ENCODE measurements around the gene NIT1.
A peak's percentile ranks its signal among the peaks of the same experiment; 100 is the strongest.

Gene NIT1, protein sequence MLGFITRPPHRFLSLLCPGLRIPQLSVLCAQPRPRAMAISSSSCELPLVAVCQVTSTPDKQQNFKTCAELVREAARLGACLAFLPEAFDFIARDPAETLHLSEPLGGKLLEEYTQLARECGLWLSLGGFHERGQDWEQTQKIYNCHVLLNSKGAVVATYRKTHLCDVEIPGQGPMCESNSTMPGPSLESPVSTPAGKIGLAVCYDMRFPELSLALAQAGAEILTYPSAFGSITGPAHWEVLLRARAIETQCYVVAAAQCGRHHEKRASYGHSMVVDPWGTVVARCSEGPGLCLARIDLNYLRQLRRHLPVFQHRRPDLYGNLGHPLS

DNA sequence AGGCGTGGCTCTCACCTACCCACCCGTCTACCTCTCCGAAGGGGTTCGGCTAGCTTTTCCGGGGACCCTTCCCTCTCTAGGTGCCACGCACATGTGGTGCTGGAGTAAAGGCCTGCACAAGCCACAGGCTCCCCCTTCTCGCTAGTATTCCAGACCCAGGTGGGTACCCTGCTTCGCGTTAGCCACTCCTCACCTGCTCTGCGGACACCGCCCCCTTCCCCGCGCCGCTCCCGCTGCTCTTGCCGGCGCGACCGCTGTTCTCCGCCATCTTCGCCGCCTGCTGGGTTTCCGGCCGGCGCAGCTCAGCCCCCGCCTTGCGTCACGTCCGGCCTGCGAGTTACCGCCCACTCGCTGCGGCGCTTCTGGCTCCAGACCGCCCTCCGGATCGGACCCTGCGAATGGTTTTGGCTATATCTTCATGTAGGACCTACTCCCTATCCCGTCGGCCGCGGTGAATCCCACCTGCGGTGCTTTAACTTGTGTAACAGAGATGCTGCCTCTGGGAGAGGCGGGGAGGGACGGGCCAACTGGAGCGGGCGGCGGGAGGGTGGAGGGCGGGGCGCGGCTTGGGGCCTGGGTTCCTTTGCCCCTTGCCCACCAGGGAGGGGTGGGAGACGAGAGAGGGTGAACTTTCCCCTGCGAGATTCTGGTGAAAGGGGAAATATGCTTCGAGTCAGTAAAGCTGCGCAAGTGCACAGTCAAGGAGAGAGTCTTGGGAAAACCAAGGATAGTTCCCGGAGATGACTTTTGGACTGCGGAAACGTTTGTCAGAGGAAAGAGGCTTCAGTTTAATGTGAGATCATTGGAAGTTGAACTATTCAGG, at the start of gene NIT1, which contains the start of gene PFDN2:
TSS of gene NIT1 (plus strand) at position 347 of the 823 bp plus-strand sequence. CDS start at position 419, 72 bp downstream.
TSS of gene PFDN2 (minus strand) at position 279 of the 823 bp plus-strand sequence. CDS start at position 268, 11 bp downstream.
- H3K9me3 ChIP-seq (ENCODE audit: low read length), result no peaks in the 10 kb centered on the region
- peak within 1 kb of the TSS; percentile 87 for H3K9ac ChIP-seq (ENCODE audit: low read length)
- H3K27me3 ChIP-seq (ENCODE audit: control insufficient read depth in 1 of 2, insufficient read depth in 2 of 2, low read length in 2 of 2), result no peaks in the 10 kb centered on the region
- H3K27ac ChIP-seq (ENCODE audit: low read depth, low read length), result peak within 1 kb of the TSS; percentile 99
- H3K36me3 ChIP-seq (ENCODE audit: insufficient read depth, low read length), result peaks cover 32% of the 10 kb centered on the region
- H3K4me1 ChIP-seq (ENCODE audit: insufficient read depth, low read length), result peaks cover 43% of the 10 kb centered on the region
- H3K4me3 ChIP-seq (ENCODE audit: low read depth in 1 of 2, low read length in 2 of 2), result peak within 1 kb of the TSS; percentile 96 to 99

- peak overlapping the region in 1 of 2 donors; percentile 27 for H3K4me3 ChIP-seq (ENCODE audit: low read depth in 1 of 2, low read length in 2 of 2)
- H3K27ac ChIP-seq (ENCODE audit: low read depth, low read length), result no peak overlapping the region
- no peaks in the 10 kb centered on the region for H3K36me3 ChIP-seq (ENCODE audit: insufficient read depth, low read length)
- H3K9me3 ChIP-seq (ENCODE audit: low read length), result no peaks in the 10 kb centered on the region
- no peaks in the 10 kb centered on the region for H3K4me1 ChIP-seq (ENCODE audit: insufficient read depth, low read length)
- H3K9ac ChIP-seq (ENCODE audit: low read length), result no peak overlapping the region
- H3K27me3 ChIP-seq (ENCODE audit: control insufficient read depth in 1 of 2, insufficient read depth in 2 of 2, low read length in 2 of 2), result no peaks in the 10 kb centered on the region
These were observed 49.3 kb upstream of the NIT1 start for GRCh38 chr1:161068306-161069234.

DNA sequence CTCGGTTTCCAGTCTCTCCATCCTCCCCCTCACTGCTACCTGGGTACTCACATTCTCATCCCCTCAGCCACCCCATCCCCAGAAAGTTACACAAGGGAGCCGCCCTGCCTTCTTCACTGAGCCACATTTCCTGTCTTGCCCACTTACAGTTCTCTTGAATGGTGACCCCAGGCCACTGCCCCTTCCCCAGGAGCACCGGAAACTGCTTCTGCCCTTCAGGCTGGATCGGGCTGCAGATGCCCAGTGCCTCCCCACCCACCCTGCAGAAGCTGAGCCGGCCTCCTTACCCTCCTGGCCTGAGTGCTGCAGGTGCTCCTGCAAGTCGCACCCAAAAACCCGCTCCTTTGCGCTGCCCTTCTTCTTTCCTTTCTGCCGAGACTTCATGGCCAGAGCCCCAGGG, 48.7 kb upstream of the NIT1 start:
- Histone ChIP-seq H3K4me1 (ENCODE audit: insufficient read depth, low read length) (no peaks in the 10 kb centered on the region), H3K36me3 (ENCODE audit: insufficient read depth, low read length) (no peaks in the 10 kb centered on the region), H3K27me3 (ENCODE audit: control insufficient read depth in 1 of 2, insufficient read depth in 2 of 2, low read length in 2 of 2) (no peaks in the 10 kb centered on the region), H3K27ac (ENCODE audit: low read depth, low read length) (peak overlapping the region; percentile 63), H3K9ac (ENCODE audit: low read length) (no peak overlapping the region), H3K4me3 (ENCODE audit: low read depth in 1 of 2, low read length in 2 of 2) (peak overlapping the region in 1 of 2 donors; percentile 27), H3K9me3 (ENCODE audit: low read length) (no peaks in the 10 kb centered on the region)

GRCh38 chr1:161069731-161070270, 48.1 kb upstream of the NIT1 start, which contains the start of gene ARHGAP30:
TSS of gene ARHGAP30 (minus strand) at chr1:161069891. CDS start at chr1:161069624, 267 bp downstream.
- Histone ChIP-seq H3K9me3 (ENCODE audit: low read length) (no peaks in the 10 kb centered on the region), H3K27me3 (ENCODE audit: control insufficient read depth in 1 of 2, insufficient read depth in 2 of 2, low read length in 2 of 2) (no peaks in the 10 kb centered on the region), H3K4me1 (ENCODE audit: insufficient read depth, low read length) (no peaks in the 10 kb centered on the region), H3K4me3 (ENCODE audit: low read depth in 1 of 2, low read length in 2 of 2) (peak within 1 kb of the TSS in 1 of 2 donors; percentile 27), H3K9ac (ENCODE audit: low read length) (no peak within 1 kb of the TSS), H3K36me3 (ENCODE audit: insufficient read depth, low read length) (no peaks in the 10 kb centered on the region), H3K27ac (ENCODE audit: low read depth, low read length) (peak within 1 kb of the TSS; percentile 63)

GRCh38 chr1:161070761-161071160, 47.1 kb upstream of the NIT1 start:
- Histone ChIP-seq H3K27me3 (ENCODE audit: control insufficient read depth in 1 of 2, insufficient read depth in 2 of 2, low read length in 2 of 2) (no peaks in the 10 kb centered on the region), H3K9ac (ENCODE audit: low read length) (no peak overlapping the region), H3K27ac (ENCODE audit: low read depth, low read length) (no peak overlapping the region), H3K9me3 (ENCODE audit: low read length) (no peaks in the 10 kb centered on the region), H3K36me3 (ENCODE audit: insufficient read depth, low read length) (no peaks in the 10 kb centered on the region), H3K4me1 (ENCODE audit: insufficient read depth, low read length) (no peaks in the 10 kb centered on the region), H3K4me3 (ENCODE audit: low read depth in 1 of 2, low read length in 2 of 2) (no peak overlapping the region)

- Histone ChIP-seq H3K36me3 (ENCODE audit: insufficient read depth, low read length) (no peaks in the 10 kb centered on the region), H3K9me3 (ENCODE audit: low read length) (no peaks in the 10 kb centered on the region), H3K27me3 (ENCODE audit: control insufficient read depth in 1 of 2, insufficient read depth in 2 of 2, low read length in 2 of 2) (no peaks in the 10 kb centered on the region), H3K4me3 (ENCODE audit: low read depth in 1 of 2, low read length in 2 of 2) (no peak overlapping the region), H3K27ac (ENCODE audit: low read depth, low read length) (no peak overlapping the region), H3K9ac (ENCODE audit: low read length) (no peak overlapping the region), H3K4me1 (ENCODE audit: insufficient read depth, low read length) (no peaks in the 10 kb centered on the region)
These were observed 46.0 kb upstream of the NIT1 start for GRCh38 chr1:161071886-161072371.

DNA sequence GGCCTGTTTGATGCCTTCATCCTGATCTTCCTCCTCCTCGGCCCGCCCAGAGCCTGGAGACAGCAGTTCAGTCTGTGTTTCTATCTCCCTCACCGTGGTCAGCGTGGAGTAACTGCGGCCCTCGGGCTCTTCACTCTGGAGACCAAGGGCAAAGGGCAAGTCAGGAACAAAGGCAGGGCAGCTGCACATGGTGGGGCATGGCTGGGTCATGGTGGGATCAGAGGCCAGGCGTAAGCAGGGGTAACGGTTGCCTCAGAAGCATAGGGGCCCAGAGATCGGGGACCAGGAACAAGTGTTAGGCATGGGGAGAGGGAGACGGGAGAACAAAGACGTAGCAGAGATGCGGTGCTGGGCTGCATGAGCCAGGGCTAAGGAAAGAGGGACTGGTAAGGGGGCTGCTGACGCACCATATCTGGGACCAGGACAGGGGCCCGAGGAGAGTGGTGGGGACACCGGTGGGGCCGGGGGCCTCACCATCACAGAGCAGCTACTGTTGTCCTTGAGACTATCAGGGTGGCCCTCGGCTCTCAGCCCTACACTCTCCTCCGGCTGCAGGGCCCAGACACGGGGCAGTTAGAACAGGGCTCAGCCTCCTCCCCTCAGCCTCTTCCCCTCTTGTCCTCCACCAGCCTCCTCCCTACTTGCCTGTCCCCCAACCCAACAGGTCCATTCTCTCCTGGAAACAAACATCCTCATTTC, 45.0 kb upstream of the NIT1 start:
- Histone ChIP-seq H3K36me3 (ENCODE audit: insufficient read depth, low read length) (no peaks in the 10 kb centered on the region), H3K4me1 (ENCODE audit: insufficient read depth, low read length) (no peaks in the 10 kb centered on the region), H3K27ac (ENCODE audit: low read depth, low read length) (no peak overlapping the region)

GRCh38 chr1:161073474-161074121, 44.3 kb upstream of the NIT1 start:
- Histone ChIP-seq H3K4me3 (ENCODE audit: low read depth in 1 of 2, low read length in 2 of 2) (no peak overlapping the region), H3K36me3 (ENCODE audit: insufficient read depth, low read length) (no peaks in the 10 kb centered on the region), H3K4me1 (ENCODE audit: insufficient read depth, low read length) (no peaks in the 10 kb centered on the region), H3K27ac (ENCODE audit: low read depth, low read length) (no peak overlapping the region), H3K27me3 (ENCODE audit: control insufficient read depth in 1 of 2, insufficient read depth in 2 of 2, low read length in 2 of 2) (no peaks in the 10 kb centered on the region), H3K9ac (ENCODE audit: low read length) (no peak overlapping the region), H3K9me3 (ENCODE audit: low read length) (no peaks in the 10 kb centered on the region)

More for the DNA sequence above, 45.0 kb upstream of the NIT1 start:
- no peaks in the 10 kb centered on the region for H3K27me3 ChIP-seq (ENCODE audit: control insufficient read depth in 1 of 2, insufficient read depth in 2 of 2, low read length in 2 of 2)
- H3K9ac ChIP-seq (ENCODE audit: low read length), result no peak overlapping the region
- H3K4me3 ChIP-seq (ENCODE audit: low read depth in 1 of 2, low read length in 2 of 2), result no peak overlapping the region
- no peaks in the 10 kb centered on the region for H3K9me3 ChIP-seq (ENCODE audit: low read length)

GRCh38 chr1:161074676-161075368, 43.1 kb upstream of the NIT1 start:
- H3K27ac ChIP-seq (ENCODE audit: low read depth, low read length), result no peak overlapping the region
- H3K27me3 ChIP-seq (ENCODE audit: control insufficient read depth in 1 of 2, insufficient read depth in 2 of 2, low read length in 2 of 2), result peaks cover 0 to 6% of the 10 kb centered on the region in 2 donors
- no peak overlapping the region for H3K4me3 ChIP-seq (ENCODE audit: low read depth in 1 of 2, low read length in 2 of 2)
- H3K36me3 ChIP-seq (ENCODE audit: insufficient read depth, low read length), result no peaks in the 10 kb centered on the region
- H3K4me1 ChIP-seq (ENCODE audit: insufficient read depth, low read length), result no peaks in the 10 kb centered on the region
- no peak overlapping the region for H3K9ac ChIP-seq (ENCODE audit: low read length)
- H3K9me3 ChIP-seq (ENCODE audit: low read length), result no peaks in the 10 kb centered on the region
